H9 (cell line): ENCODE measurements around the gene ASPA. TPM values are rescaled to one million over a fixed set of nuclear protein-coding genes. Genes with fewer than 3 reads are reported as not detected.

Experiments used
- DNase-seq: peaks from one replicate; pipeline ENCODE4 v3.0.0-alpha.2; 2017
- H2AFZ ChIP-seq: one replicate; pipeline ENCODE4 v1.6.1; 2013; ENCODE audit warnings: mild to moderate bottlenecking, low read length, control low read depth, moderate library complexity
- H2AK5ac ChIP-seq: 2 replicates; pipeline ENCODE4 v1.6.1; 2013; ENCODE audit warnings: low read length, control low read depth, mixed read lengths; ENCODE audit not compliant: insufficient read length
- H2BK120ac ChIP-seq: one replicate; pipeline ENCODE4 v1.6.1; 2013; ENCODE audit warnings: low read depth, mild to moderate bottlenecking, low read length, control low read depth, inconsistent platforms; ENCODE audit not compliant: poor library complexity, severe bottlenecking
- H2BK12ac ChIP-seq: 2 replicates; pipeline ENCODE4 v1.6.1; 2013; ENCODE audit warnings: low read length, control low read depth, mixed read lengths, low read depth; ENCODE audit not compliant: insufficient read length
- H2BK15ac ChIP-seq: 2 replicates; pipeline ENCODE4 v1.6.1; 2013; ENCODE audit warnings: low read depth, low read length, control low read depth
- H2BK20ac ChIP-seq: one replicate; pipeline ENCODE4 v1.6.1; 2013; ENCODE audit warnings: low read depth, mild to moderate bottlenecking, low read length, control low read depth, inconsistent platforms; ENCODE audit not compliant: poor library complexity, severe bottlenecking
- H2BK5ac ChIP-seq: 2 replicates; pipeline ENCODE4 v1.6.1; 2013; ENCODE audit warnings: low read length, control low read depth, mixed read lengths; ENCODE audit not compliant: insufficient read length
- H3K14ac ChIP-seq: 2 replicates; pipeline ENCODE4 v1.6.1; 2013; ENCODE audit warnings: low read length, control low read depth; ENCODE audit not compliant: insufficient read depth
- H3K18ac ChIP-seq: 2 replicates; pipeline ENCODE4 v1.6.1; 2013; ENCODE audit warnings: low read depth, mild to moderate bottlenecking, mixed read lengths, low read length, control low read depth; ENCODE audit not compliant: insufficient read length
- H3K23ac ChIP-seq: 2 replicates; pipeline ENCODE4 v1.6.1; 2013; ENCODE audit warnings: low read length, control low read depth, mixed read lengths, low read depth; ENCODE audit not compliant: insufficient read length
- H3K23me2 ChIP-seq: 2 replicates; pipeline ENCODE4 v1.6.1; 2013; ENCODE audit warnings: low read depth, mild to moderate bottlenecking, mixed read lengths, low read length, control low read depth; ENCODE audit not compliant: insufficient read length, poor library complexity, severe bottlenecking
- H3K27ac ChIP-seq: 2 replicates; pipeline ENCODE4 v1.5.1; 2013; ENCODE audit warnings: low read length, control low read depth, mixed read lengths, low read depth; ENCODE audit not compliant: insufficient read length
- H3K27me3 ChIP-seq: 2 replicates; pipeline ENCODE4 v1.6.1; 2013; ENCODE audit warnings: low read length, control low read depth, inconsistent platforms; ENCODE audit not compliant: insufficient read depth
- H3K4ac ChIP-seq: 2 replicates; pipeline ENCODE4 v1.6.1; 2013; ENCODE audit warnings: low read depth, mild to moderate bottlenecking, control low read depth, inconsistent platforms, low read length, moderate library complexity
- H3K4me1 ChIP-seq: 2 replicates; pipeline ENCODE4 v1.6.1; 2013; ENCODE audit warnings: low read length, control low read depth, inconsistent platforms; ENCODE audit not compliant: insufficient read depth
- H3K4me2 ChIP-seq: 2 replicates; pipeline ENCODE4 v1.6.1; 2013; ENCODE audit warnings: low read length, control low read depth, mixed read lengths; ENCODE audit not compliant: insufficient read length, insufficient read depth
- H3K56ac ChIP-seq: 2 replicates; pipeline ENCODE4 v1.6.1; 2013; ENCODE audit warnings: low read depth, mild to moderate bottlenecking, mixed read lengths, low read length, control low read depth; ENCODE audit not compliant: insufficient read length
- H3K79me1 ChIP-seq: 2 replicates; pipeline ENCODE4 v1.6.1; 2013; ENCODE audit warnings: low read depth, mild to moderate bottlenecking, moderate library complexity, low read length, control low read depth, inconsistent platforms; ENCODE audit not compliant: insufficient read depth, poor library complexity, severe bottlenecking
- H3K79me2 ChIP-seq: 2 replicates; pipeline ENCODE4 v1.6.1; 2013; ENCODE audit warnings: low read length, control low read depth, inconsistent platforms; ENCODE audit not compliant: insufficient read depth
- H3K9ac ChIP-seq: 2 replicates; pipeline ENCODE4 v1.6.1; 2013; ENCODE audit warnings: low read length, control low read depth, mixed read lengths; ENCODE audit not compliant: insufficient read length; ENCODE audit errors: extremely low read depth
- H3K9me3 ChIP-seq: one replicate; pipeline ENCODE4 v1.6.1; 2013; ENCODE audit warnings: low read depth, low read length, inconsistent platforms; ENCODE audit not compliant: control insufficient read depth
- H3T11ph ChIP-seq: one replicate; pipeline ENCODE4 v1.6.1; 2013; ENCODE audit warnings: mild to moderate bottlenecking, low read length, control low read depth, inconsistent platforms
- H4K20me1 ChIP-seq: one replicate; pipeline ENCODE4 v1.6.1; 2013; ENCODE audit not compliant: control insufficient read depth, insufficient read length, insufficient read depth
- H4K5ac ChIP-seq: 2 replicates; pipeline ENCODE4 v1.6.1; 2013; ENCODE audit warnings: low read depth, mild to moderate bottlenecking, mixed read lengths, low read length, control low read depth; ENCODE audit not compliant: insufficient read length
- H4K8ac ChIP-seq: replicated peaks from 2 replicates; pipeline ENCODE4 v1.6.1; 2013; ENCODE audit warnings: low read length, control low read depth, mixed read lengths, low read depth; ENCODE audit not compliant: insufficient read length
- H4K91ac ChIP-seq: 2 replicates; pipeline ENCODE4 v1.6.1; 2013; ENCODE audit warnings: low read depth, mild to moderate bottlenecking, moderate library complexity, mixed read lengths, low read length, control low read depth; ENCODE audit not compliant: insufficient read length
- H3K27ac Mint-ChIP-seq, 3 experiments: 2 replicates in 2 of 3; 3 replicates in 1 of 3; pipeline ENCODE4 v1.8.0; 2020 to 2021; ENCODE audit warnings: mixed read lengths in 3 of 3, mild to moderate bottlenecking in 1 of 3, moderate library complexity in 1 of 3
- H3K27me3 Mint-ChIP-seq: 2 replicates; pipeline ENCODE4 v1.8.0; 2021; ENCODE audit warnings: low read depth, mild to moderate bottlenecking, moderate library complexity, mixed read lengths
- H3K36me3 Mint-ChIP-seq, 3 experiments: 2 replicates in 2 of 3; 3 replicates in 1 of 3; pipeline ENCODE4 v1.8.0; 2020 to 2021; ENCODE audit warnings: low read depth in 3 of 3, mixed read lengths in 3 of 3; ENCODE audit not compliant: insufficient read depth in 1 of 3
- H3K4me1 Mint-ChIP-seq, 2 experiments: 2 replicates each; pipeline ENCODE4 v1.8.0; 2020; ENCODE audit warnings: mixed read lengths in 2 of 2
- H3K4me3 Mint-ChIP-seq, 2 experiments: 2 replicates in 1 of 2; 3 replicates in 1 of 2; pipeline ENCODE4 v1.8.0; 2020 to 2021; ENCODE audit warnings: mild to moderate bottlenecking in 2 of 2, mixed read lengths in 2 of 2, moderate library complexity in 1 of 2
- H3K9me3 Mint-ChIP-seq, 2 experiments: 2 replicates in 1 of 2; 3 replicates in 1 of 2; pipeline ENCODE4 v1.8.0; 2020; ENCODE audit warnings: mild to moderate bottlenecking in 2 of 2, mixed read lengths in 2 of 2, moderate library complexity in 1 of 2
- WGBS: extraction: QIAGEN DNeasy Blood & Tissue Kit; methylation state at CpG from one replicate; pipeline ENCODE4 v1.1.7; 2013; ENCODE audit warnings: missing lambda C conversion rate, low lambda C conversion rate, mixed read lengths; ENCODE audit not compliant: insufficient read length; ENCODE audit errors: extremely low coverage; 5-methylcytosine and 5-hydroxymethylcytosine counted together
- total RNA-seq: library from RNA; stranded (reverse); gene quantifications from 2 replicates; pipeline ENCODE4 v1.2.1, GENCODE V29; 2021
- TF ChIP-seq, protein P1 (sequence below): fragments of 200-600 bp; sonication (generic); conservative IDR thresholded peaks from 3 replicates; pipeline ENCODE4 v1.8.0; 2021; ENCODE audit warnings: antibody characterized with exemption, mild to moderate bottlenecking

Gene ASPA
- total RNA-seq, 1 experiment from 2014 or later, result not detected

DNA sequence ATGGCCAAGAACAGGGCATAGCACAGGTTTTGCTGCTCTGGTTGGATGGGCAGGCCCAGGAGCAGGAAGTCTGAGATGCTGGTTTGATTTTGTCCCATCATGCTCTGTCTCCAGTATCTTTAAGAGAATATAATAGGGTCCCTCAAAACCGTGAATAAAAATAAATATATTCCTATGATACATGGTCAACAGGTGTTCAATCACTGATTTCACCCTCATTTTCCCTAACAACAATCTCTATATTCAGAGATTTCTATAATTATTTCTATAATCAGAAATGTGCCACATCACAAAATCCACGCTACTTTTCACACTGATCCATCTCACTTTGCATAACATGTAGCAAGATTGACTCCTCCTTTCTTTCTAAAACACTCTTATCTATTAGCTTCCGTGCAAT, 42.1 kb upstream of the ASPA start, which contains the start of gene OR1E2:
Gene OR1E2, minus strand, starts transcription at position 101 of the 400 bp plus-strand sequence. Its CDS starts 0 bp downstream, at position 101.
- H2BK5ac ChIP-seq, result no peak within 1 kb of the TSS
- no CpG with 5 or more reads among the region's 3 CpGs for WGBS
- no peaks in the 10 kb centered on the region for H3K4me1 ChIP-seq

More for the DNA sequence above, 42.1 kb upstream of the ASPA start, which contains the start of gene OR1E2:
- Histone ChIP-seq H3K4ac (no peak within 1 kb of the TSS), H3K27ac (no peak within 1 kb of the TSS), H4K5ac (no peak within 1 kb of the TSS), H3K23me2 (no peaks in the 10 kb centered on the region), H2BK120ac (no peak within 1 kb of the TSS), H3T11ph (no peak within 1 kb of the TSS), H2BK20ac (no peak within 1 kb of the TSS), H3K14ac (no peak within 1 kb of the TSS), H4K91ac (no peak within 1 kb of the TSS), H2BK12ac (no peak within 1 kb of the TSS), H3K18ac (no peak within 1 kb of the TSS), H3K4me2 (no peak within 1 kb of the TSS), H3K9me3 (no peaks in the 10 kb centered on the region), H2AFZ (no peak within 1 kb of the TSS), H3K79me1 (no peaks in the 10 kb centered on the region), H2AK5ac (no peak within 1 kb of the TSS), H4K8ac (no peak within 1 kb of the TSS), H3K27me3 (no peaks in the 10 kb centered on the region), H3K56ac (no peak within 1 kb of the TSS), H3K23ac (no peak within 1 kb of the TSS), H3K79me2 (no peaks in the 10 kb centered on the region), H4K20me1 (no peaks in the 10 kb centered on the region), H3K9ac (no peak within 1 kb of the TSS), H2BK15ac (no peak within 1 kb of the TSS)
- H3K36me3 Mint-ChIP-seq, result peaks cover 0 to 3% (median 0%) of the 10 kb centered on the region in 3 experiments; a peak in 2 of 7 replicates
- H3K27me3 Mint-ChIP-seq, result peaks cover 2% of the 10 kb centered on the region
- H3K27ac Mint-ChIP-seq, result no peak within 1 kb of the TSS
- peaks cover 19 to 60% of the 10 kb centered on the region in 2 experiments for H3K9me3 Mint-ChIP-seq
- DNase-seq, result no peak
- no peak within 1 kb of the TSS for H3K4me3 Mint-ChIP-seq
- H3K4me1 Mint-ChIP-seq, result peaks cover 0 to 5% of the 10 kb centered on the region in 2 experiments; a peak in 1 of 4 replicates
- TF ChIP-seq, protein P1, sequence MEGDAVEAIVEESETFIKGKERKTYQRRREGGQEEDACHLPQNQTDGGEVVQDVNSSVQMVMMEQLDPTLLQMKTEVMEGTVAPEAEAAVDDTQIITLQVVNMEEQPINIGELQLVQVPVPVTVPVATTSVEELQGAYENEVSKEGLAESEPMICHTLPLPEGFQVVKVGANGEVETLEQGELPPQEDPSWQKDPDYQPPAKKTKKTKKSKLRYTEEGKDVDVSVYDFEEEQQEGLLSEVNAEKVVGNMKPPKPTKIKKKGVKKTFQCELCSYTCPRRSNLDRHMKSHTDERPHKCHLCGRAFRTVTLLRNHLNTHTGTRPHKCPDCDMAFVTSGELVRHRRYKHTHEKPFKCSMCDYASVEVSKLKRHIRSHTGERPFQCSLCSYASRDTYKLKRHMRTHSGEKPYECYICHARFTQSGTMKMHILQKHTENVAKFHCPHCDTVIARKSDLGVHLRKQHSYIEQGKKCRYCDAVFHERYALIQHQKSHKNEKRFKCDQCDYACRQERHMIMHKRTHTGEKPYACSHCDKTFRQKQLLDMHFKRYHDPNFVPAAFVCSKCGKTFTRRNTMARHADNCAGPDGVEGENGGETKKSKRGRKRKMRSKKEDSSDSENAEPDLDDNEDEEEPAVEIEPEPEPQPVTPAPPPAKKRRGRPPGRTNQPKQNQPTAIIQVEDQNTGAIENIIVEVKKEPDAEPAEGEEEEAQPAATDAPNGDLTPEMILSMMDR, result no peak
